SU-DHL-6 (cell line): ENCODE data around the gene JAKMIP1.

Experiments
- CTCF ChIP-seq: fragments of 200-600 bp; sonication (generic); IDR thresholded peaks from one replicate; pipeline ENCODE4 v1.5.1; 2017; ENCODE audit warnings: antibody characterized with exemption, mild to moderate bottlenecking, low read length, moderate library complexity; ENCODE audit not compliant: insufficient read depth, poor library complexity, severe bottlenecking
- EZH2phosphoT487 ChIP-seq: fragments of 200-600 bp; sonication (generic), shearing (Covaris generic); conservative IDR thresholded peaks from 2 replicates; pipeline ENCODE4 v1.6.1; 2018; ENCODE audit warnings: mild to moderate bottlenecking, antibody characterized with exemption, low read length, moderate library complexity, mixed read lengths

GRCh38 chr4:6191448-6192130, 8.8 kb downstream of the JAKMIP1 start:
- TF ChIP-seq CTCF (no peak), EZH2phosphoT487 (no peak)
